Bronchus fibroblast of lung (primary cell): ENCODE results near the gene CDC25C. TPM values are rescaled to one million over a fixed set of nuclear protein-coding genes. Genes with fewer than 3 reads are reported as not detected.

ENCODE experiments used
- total RNA-seq: library from RNA; depleted of rRNA; stranded (reverse); fragments of >200 nt; gene quantifications from 2 replicates; pipeline ENCODE4 v1.2.3, GENCODE V29; 2015

The CDC25C gene
- 21.9 and 29.4 TPM in 2 replicates for total RNA-seq

DNA sequence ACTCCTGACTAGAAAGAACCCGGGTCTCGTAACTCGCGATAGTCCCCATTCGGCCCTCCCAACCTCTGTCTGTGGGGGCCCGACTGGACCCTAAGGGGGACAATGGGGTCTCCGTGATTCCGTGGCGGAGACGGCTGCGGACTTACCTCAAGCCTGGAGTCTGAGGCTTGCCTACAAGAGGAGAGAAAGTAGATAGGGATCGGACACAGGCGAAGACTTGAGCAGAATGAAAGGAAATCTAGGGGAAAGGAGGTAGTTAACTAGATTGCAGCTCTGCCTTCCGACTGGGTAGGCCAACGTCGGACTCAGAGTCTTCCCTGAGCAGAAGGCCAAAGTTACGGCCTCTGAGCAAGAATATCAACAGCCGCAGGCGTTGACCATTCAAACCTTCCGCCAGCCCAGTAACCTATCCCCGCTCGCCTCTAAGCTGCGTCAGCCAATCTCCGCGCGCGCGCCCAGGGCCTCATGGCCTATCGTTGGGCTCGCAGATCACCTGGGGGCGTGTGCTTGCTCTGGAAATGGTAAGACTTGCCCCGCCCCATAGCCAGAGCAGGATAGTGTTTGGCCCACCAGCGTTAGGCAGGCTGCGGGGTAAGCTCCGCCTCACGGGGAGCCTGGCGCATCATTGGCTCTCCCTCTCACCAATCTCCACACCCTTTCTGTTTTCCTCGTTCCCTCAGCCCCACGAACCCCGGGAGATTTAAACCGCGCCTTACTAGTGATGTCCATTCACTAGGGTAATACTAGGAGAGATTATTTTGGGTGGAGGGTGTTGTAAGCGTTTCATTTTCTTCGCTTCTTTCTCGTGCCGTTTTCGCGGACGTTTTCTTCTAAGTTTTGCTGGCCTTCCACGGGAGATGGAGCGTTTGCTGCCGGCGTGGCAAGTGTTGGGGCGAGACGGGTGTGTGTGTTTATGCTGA lies at the start of gene CDC25C:
Gene CDC25C (minus strand): TSS at position 356 of the 920 bp plus-strand sequence. CDS start 624 bp downstream, outside the sequence.

GRCh38 chr5:138352071-138352721 lies 20.6 kb upstream of the CDC25C start, which contains the start of gene KDM3B:
Gene KDM3B, plus strand, starts transcription at chr5:138352685. Its CDS starts 111 bp downstream, at chr5:138352796.

DNA sequence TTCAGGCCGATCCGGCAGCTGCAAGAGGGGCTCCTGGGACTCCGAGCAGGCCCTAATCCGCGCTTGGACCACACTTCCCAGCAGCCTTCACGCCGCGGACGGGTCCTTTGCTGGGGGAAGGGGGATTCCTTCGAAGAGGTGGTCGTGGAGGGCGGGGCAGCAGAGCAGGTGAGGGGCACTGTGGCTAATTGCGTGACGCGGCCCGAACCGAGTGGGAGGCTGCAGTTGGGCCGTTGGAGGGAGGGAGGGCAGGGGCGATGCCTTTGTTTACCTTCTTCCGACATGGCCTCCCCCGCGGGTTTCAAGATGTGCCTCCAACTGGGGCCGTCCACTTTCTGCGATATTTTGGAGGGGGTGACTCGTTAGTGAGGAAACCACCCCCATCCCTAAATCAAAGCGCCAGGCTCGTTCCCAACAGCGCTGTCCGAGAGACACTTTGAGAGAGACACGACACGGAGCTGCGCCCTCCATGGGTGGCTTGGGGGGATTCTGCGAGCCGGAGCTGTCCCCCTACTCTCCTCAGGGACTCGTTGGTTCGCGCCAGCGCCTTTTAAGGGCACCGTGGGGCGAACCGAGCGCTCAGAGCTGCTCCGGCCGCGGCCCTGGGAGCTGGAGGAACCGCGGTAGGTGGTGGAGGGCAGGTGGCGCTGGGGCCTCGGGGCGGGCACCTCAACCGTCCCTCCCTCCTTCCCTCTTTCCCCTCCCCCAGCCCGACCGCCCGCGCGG lies 6.2 kb upstream of the CDC25C start, which contains the start of gene FAM53C:
Gene FAM53C (plus strand): TSS at position 582 of the 726 bp plus-strand sequence. CDS start 3,070 bp downstream, outside the sequence.

DNA sequence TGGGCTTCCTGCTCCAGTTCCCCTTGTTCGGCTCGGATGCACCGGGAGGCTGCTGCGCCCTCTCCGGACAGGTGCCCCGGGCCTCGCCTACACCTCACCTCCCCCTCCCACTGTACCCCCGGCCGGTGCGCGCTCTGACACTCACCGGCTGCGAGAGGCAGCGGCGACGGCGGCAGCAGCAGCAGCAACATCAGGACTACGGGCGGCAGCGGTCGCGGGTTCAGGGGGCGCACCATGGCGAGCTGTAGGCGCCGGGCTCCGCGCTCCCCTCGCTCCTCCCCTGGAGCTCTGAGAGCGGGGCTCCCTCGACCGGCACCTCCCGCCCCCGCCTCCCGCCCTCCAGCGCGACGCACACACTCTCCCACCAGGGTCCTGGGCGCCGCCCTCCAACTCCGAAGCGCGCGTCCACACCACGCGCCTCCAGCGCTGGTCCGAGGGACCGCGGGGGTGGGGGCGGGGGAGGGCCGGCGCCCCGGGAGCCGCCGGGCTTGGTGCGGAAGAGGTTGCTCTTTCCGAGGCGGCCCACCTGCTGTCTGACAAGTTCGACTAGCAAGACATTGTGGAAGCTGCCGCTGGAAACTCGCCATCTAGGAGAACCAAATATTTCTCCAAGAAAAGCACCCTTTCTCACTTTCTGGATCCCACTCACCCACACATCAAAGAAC lies 57.3 kb downstream of the CDC25C start, which contains the start of gene GFRA3:
Gene GFRA3 (minus strand): TSS at position 433 of the 665 bp plus-strand sequence. CDS start 197 bp downstream, at position 236.

Other genes starting within 250 kb of the CDC25C start
- not detected in 2 replicates for gene WNT8A, start 247.8 kb downstream of the CDC25C start, total RNA-seq
- 0.84 and 1.6 TPM in 2 replicates for gene NME5, start 192.4 kb downstream of the CDC25C start, total RNA-seq
- gene BRD8, start 153.2 kb downstream of the CDC25C start, total RNA-seq: 30.9 and 31.3 TPM in 2 replicates
- 103 and 105 TPM in 2 replicates for gene KIF20A, start 152.7 kb downstream of the CDC25C start, total RNA-seq
- 16.2 and 17.0 TPM in 2 replicates for gene CDC23, start 118.5 kb downstream of the CDC25C start, total RNA-seq
- gene GFRA3, start 57.2 kb downstream of the CDC25C start, total RNA-seq: not detected in 2 replicates
- gene FAM53C, start 6.5 kb upstream of the CDC25C start, total RNA-seq: 21.3 and 28.6 TPM in 2 replicates
- gene KDM3B, start 20.9 kb upstream of the CDC25C start, total RNA-seq: 18.7 and 21.5 TPM in 2 replicates
- 18.8 and 22.0 TPM in 2 replicates for gene REEP2, start 107.3 kb upstream of the CDC25C start, total RNA-seq
- gene EGR1, start 133.7 kb upstream of the CDC25C start, total RNA-seq: 17.3 and 17.4 TPM in 2 replicates
- 81.9 and 85.7 TPM in 2 replicates for gene ETF1, start 211.4 kb upstream of the CDC25C start, total RNA-seq
- 348 and 358 TPM in 2 replicates for gene HSPA9, start 243.6 kb upstream of the CDC25C start, total RNA-seq